ENCODE data around the gene NEU2.
"Not testable (repeated sequence)": the region's sequence is repeated elsewhere in the genome, so short reads cannot be mapped to it uniquely, and the experiment has no call there.

Gene NEU2

GRCh38 chr2:233035426-233036161 lies 3.1 kb downstream of the NEU2 start:
- DNase-seq, result no peak

DNA sequence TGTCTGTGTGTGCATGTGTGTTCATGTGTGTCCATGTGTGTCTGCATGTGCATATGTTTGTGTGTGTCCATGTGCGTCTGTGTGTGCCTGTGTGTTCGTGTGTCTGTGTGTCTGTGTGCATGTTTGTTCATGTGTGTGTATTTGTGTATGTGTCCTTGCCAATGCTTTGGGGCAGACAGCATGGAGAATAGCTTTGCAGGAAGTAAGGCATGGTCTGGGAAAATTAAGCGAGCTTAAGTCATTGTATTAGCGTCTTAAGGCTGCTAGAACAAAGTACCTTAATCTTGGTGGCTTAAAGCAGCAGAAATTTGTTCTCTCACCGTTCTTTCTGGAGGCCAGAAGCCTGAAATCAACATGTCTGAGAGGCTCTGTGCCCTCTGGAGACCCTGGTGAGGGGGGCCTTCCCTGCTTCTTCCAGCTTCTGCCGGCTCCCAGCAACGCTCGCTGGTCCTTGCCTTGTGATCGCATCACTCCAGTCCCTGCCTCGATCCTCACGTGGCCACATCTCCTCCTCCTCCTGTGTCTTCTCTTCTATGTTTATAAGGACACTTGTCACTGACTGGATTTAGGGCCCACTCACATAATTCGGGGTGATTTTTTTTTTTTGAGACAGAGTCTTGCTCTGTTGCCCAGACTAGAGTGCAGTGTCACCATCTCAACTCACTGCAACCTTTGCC lies 3.8 kb downstream of the NEU2 start:
- no peak for DNase-seq

GRCh38 chr2:233037078-233037477 lies 4.6 kb downstream of the NEU2 start:
- no peak for DNase-seq

GRCh38 chr2:233039212-233039845 lies 6.9 kb downstream of the NEU2 start:
- DNase-seq, result no peak

DNA sequence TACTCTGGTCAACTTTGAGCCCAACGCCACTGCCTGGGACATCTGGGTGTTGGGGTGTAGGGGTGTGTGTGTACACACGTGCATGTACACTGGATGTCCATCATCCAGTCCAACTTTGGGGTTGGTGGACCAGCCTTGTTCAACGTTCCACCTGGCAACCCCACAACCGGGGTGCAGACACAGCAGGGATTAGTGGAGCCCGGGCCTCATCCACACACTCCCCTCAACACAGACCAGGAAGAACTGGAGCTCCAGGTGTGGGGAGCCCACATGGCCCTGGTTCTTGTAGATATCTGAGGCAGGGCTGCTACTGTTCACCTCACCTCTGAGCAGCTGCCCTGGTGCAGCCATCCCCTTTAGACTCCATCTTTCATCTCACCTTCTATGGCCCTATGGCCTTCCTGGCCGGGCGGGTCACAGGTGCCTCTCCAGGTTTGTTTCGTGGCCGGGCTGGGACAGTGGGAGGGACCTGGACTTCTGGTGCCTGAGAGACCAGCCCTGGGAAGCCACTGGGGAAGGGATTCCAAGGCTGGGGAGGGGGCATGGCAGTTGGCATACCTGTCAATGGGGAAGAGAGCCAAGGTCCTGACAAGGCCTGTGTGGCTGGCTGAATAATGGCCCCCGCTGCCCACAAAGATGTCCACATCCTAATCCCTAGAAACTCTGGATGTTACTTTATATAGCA lies 7.5 kb downstream of the NEU2 start:
- no peak for DNase-seq

DNA sequence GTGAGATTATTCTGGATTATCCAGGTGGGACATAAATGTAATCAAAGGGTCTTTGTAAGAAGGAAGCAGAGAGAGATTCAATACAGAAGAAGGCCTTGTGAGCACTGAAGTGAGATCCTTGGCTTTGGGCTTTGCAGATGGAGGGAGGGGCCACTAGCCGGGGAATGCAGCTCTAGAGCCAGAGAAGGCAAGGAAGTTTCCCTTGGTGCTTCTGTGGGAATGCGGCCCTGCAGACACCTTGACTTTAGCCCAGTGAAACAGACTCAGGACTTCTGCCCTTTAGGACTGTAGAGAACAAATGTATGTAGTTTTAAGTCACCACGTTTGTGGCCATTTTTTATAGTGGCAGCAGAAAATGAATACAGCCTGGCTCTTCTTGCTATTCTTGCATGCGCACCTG lies 8.1 kb downstream of the NEU2 start:
- no peak for DNase-seq

- DNase-seq, result no peak
Measured at GRCh38 chr2:233041722-233042323, 9.4 kb downstream of the NEU2 start.

DNA sequence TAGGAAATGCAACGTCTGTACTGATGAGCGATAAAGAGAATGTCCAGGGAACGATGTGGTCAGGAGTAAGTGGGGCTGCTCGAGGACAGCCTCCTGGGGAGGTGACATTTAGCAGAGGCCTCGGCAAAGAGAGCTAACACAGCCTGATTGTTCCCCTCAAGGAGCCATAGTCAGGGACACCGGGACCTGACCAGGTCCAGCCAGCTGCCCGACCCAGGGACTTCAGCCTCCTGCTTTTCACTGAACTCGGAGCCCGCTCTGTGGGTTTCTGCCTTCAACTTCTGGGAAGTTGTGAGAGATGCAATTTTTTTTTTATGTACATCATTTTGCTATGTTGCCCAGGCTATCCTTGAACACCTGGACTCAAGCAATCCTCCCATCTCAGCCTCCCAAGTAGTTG lies 10.1 kb downstream of the NEU2 start:
- no peak for DNase-seq

DNA sequence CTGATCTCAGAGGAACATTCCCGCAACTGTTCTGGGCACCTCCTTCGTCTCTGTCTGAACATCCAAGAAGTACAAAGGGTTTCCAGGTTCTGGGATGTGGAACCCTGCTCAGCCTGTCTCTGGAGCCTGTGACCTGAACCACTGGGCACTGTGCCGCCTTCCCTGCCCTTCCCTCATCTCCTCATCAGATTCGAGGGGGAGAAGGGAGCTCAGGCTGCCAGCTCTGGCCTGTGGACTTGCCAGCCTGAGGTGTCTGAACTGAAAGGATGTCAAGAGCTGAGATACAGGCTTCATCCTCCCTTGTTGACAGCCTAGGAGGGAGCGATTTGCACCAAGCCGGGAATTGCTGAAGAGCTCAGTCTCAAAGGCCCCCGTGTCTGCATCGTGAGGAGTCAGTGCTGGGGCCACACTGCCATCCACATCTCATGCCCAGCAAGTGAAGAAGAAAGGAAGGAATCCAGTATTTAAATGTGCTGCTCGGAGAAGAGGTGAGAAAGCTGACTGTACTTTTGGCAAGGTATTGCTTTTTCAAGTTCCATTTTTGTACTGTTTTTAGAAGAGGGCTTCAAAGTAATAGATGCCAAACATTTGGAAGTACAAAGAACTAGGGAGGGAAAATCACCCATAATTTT lies 12.6 kb downstream of the NEU2 start:
- DNase-seq, result no peak

- DNase-seq, result no peak
Measured at GRCh38 chr2:233047206-233047605, 14.7 kb downstream of the NEU2 start.

- no peak for DNase-seq
Measured at GRCh38 chr2:233047667-233048066, 15.2 kb downstream of the NEU2 start.

DNA sequence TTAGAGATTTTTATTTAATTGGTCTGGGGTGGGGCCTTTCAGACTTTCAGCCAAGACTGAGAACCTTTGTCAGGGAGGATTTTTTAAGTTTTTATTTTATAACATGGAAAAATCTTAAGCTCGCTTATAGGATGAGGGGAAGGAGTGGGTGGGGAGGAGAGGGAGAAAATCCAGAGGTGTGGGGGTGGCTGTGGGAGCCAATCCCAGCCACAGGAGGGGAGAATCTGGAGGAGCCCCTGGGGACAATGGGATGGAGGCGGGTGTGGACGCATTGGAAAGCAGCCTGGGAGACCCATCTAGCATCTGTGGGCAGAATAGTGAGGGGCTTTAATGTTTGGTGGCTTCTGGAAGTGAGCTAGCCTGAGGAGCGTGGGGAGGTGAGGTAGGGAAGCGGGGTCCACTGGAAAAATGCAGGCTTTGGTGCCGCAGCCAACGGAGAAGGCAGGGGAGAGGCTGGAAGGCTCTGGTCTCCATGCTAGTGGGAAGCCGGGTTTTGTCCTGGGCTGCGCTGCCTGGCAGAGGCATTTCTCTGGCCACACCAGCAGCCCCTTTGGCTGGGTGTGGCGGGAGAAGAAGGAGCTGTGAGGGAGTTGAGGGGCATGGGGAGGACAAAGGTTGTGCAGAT lies 16.2 kb downstream of the NEU2 start:
- no peak for DNase-seq

DNA sequence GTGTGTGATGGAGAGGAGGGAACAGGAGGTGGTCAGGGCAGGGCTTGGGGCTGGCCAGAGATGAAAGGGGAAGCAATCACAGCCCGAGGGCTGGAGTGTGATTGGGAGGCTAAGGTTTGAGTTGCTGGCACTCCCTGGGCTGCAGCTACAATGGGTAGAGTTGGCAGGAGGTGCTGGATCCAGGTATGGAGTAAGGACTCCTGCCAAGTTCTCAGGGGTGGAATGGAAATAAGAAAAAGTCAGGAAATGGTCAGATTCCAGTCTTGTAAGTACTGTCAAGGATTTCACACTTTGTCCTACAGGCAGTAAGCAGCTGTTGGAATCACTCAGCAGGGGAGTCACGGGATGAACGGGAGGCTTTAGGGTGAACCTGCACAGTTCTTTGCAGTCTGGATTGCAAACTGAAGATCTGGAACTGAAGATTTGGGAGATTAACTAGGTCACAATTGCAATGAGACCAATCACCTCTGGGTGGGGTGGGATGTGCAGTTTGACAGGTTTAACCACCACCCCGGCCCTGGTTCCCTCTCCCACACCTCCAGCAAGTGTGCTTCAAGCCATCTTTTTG lies 16.8 kb downstream of the NEU2 start:
- DNase-seq, result no peak

GRCh38 chr2:233051241-233052149 lies 19.0 kb downstream of the NEU2 start:
- DNase-seq, result peak; percentile 39 to 57

GRCh38 chr2:233052517-233052916 lies 20.0 kb downstream of the NEU2 start:
- not testable (repeated sequence) for DNase-seq

GRCh38 chr2:233053928-233054784 lies 21.7 kb downstream of the NEU2 start:
- DNase-seq, result peak; percentile 48 to 59

GRCh38 chr2:233055362-233055761 lies 22.9 kb downstream of the NEU2 start:
- DNase-seq, result no peak

DNA sequence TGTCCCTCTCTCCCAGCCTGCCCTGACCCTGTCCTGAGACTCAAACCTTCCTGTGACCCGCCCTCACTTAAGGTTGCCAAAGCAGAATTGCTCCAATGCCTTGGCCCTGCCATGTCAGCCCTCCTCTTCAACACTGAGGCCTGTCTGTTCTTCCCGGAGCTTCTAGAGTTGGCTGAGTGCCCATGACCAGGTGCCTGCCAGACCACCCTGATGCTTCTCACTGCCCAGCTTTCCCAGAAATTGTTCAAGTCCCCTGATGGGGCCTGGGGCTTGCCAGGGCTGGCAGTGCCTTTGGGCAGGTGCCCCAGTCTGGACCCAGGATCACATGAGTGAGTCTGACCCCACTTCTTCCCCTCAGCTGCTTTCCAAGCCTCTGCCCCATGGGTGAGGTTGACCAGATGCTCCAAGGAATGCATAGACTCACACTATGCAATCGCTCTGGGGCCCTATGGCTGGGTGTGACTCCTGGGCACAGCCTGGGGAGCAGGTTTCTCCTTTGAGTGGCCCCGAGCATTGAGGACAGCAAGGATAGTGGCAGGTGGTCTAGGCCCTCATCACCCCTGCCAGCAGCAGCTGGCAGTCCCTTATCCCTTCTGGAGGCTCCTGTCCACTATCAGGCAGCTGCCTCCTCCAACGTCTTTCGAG lies 24.6 kb downstream of the NEU2 start:
- DNase-seq, result no peak
